Adipocyte (in vitro differentiated cells): ENCODE results near the gene CDH16.

Experiments
- DNase-seq: peaks from one replicate; pipeline ENCODE4 v3.0.0-alpha.2; 2015; ENCODE audit warnings: low read depth
- H3K27me3 ChIP-seq: replicated peaks from 2 replicates; pipeline ENCODE4 v1.7.0; 2013; ENCODE audit warnings: mild to moderate bottlenecking, low read length, moderate library complexity; ENCODE audit not compliant: control insufficient read depth, insufficient read depth
- H3K36me3 ChIP-seq: 2 replicates; pipeline ENCODE4 v1.7.0; 2013; ENCODE audit warnings: low read length, mild to moderate bottlenecking, moderate library complexity; ENCODE audit not compliant: control insufficient read depth, insufficient read depth, severe bottlenecking
- H3K4me1 ChIP-seq: 2 replicates; pipeline ENCODE4 v1.7.0; 2013; ENCODE audit warnings: mild to moderate bottlenecking, low read length, moderate library complexity; ENCODE audit not compliant: control insufficient read depth, insufficient read depth
- H3K4me3 ChIP-seq: 2 replicates; pipeline ENCODE4 v1.7.0; 2013; ENCODE audit warnings: mild to moderate bottlenecking, low read length, moderate library complexity
- H3K9ac ChIP-seq: 2 replicates; pipeline ENCODE4 v1.7.0; 2013; ENCODE audit warnings: mild to moderate bottlenecking, low read length, moderate library complexity
- H3K9me3 ChIP-seq: 2 replicates; pipeline ENCODE4 v1.7.0; 2013; ENCODE audit warnings: mild to moderate bottlenecking, low read length, moderate library complexity; ENCODE audit not compliant: control insufficient read depth

CDH16 gene

DNA sequence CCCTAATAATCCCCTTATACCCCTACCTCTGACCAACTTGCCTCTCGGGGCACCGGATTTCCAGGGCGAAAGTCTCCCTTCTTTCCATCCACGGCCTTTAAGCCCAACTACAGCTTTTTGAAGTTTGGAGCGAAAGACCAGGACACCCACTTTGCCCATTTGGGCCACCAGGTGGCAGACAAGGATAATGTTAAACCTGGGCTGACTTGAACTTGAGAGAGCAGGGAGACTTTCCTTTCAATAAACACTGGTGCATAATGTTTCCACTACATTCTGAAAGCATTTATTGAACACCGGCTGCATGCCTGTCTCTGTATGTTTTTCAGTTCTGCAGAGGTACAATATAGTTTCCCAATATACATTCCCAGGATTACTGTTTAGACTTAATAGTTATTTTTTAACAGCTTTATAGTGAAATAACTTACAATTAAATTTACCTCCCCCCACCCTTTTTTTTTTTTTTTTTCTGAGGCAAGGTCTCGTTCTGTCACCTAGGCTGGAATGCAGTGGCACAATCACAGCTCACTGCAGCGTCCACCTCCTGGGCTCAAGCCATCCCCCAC is 35.5 kb upstream of the CDH16 start:
- DNase-seq: peak; percentile 89
- no peaks in the 10 kb centered on the region for H3K36me3 ChIP-seq

DNA sequence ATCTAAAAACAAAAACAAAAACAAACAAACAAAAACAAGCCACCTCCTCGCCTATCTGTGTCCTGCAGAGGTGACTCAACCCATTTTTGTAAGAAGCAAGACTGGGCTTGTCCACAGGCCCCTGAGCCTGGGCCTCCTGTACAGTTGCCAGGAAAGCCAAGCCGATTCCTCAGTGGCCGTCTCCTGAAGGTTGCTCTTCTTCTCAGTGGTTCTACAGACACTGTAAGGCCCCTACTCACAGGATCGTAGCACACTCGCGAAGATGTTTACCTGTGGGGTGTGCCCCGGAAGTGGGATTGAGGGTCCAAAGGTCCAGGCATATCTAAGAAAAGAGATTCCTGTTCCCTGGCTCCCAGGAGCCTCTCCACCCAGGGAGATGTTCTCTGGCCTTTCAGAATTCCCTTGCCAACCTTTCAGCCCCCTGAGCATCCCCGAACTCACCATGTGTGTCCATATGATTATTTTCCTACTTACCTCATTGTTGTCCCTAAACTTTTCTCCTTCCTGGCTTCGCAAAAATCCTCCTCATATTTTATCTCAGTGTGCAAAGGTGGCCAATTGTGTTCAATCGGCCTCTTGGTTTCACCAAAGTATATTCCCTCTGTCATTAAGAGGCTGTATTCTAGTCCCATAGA is 34.9 kb upstream of the CDH16 start:
- H3K9ac ChIP-seq: no peak overlapping the region
- H3K27me3 ChIP-seq: peaks cover 8% of the 10 kb centered on the region
- no peaks in the 10 kb centered on the region for H3K36me3 ChIP-seq
- H3K4me1 ChIP-seq: peaks cover 12% of the 10 kb centered on the region
- H3K9me3 ChIP-seq: peaks cover 4% of the 10 kb centered on the region
- DNase-seq: no peak
- no peak overlapping the region for H3K4me3 ChIP-seq

More for the DNA sequence above, 35.5 kb upstream of the CDH16 start:
- Histone ChIP-seq H3K27me3 (peaks cover 2% of the 10 kb centered on the region), H3K9ac (no peak overlapping the region), H3K4me1 (peaks cover 6% of the 10 kb centered on the region), H3K9me3 (peaks cover 4% of the 10 kb centered on the region), H3K4me3 (no peak overlapping the region)

DNA sequence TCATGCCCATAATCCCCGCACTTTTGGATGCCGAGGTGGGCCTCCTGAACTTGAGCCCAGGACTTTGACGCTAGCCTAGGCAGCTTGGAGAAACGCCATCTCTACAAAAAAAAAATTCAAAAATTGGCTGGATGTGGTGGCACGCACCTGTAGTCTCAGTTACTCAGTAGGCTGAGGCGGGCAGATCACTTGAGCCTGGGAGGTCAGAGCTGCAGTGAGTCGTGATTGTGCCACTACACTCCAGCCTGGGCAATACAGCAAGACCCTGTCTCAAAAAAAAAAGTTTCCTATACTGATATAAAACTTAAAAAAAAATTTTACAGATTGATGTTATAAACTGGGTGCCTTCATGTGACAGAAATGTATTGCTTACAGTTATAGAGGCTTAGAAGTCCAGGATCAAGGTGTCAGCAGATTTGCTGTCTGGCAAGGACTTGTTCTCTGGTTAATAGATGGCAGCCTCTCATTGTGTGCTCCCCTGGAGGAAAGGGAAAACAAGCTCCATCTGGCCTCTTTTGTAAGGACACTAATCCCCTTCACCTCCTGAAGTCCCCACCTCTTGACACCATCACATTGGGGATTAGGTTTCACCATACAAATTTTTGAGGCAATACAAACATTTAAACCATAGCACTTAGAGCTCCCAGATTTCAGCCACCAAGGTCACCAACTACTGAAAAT is 33.9 kb upstream of the CDH16 start:
- Histone ChIP-seq H3K4me3 (no peak overlapping the region), H3K9ac (no peak overlapping the region), H3K4me1 (peaks cover 21% of the 10 kb centered on the region), H3K27me3 (peaks cover 11% of the 10 kb centered on the region), H3K36me3 (no peaks in the 10 kb centered on the region), H3K9me3 (peaks cover 4% of the 10 kb centered on the region)
- DNase-seq: no peak

DNA sequence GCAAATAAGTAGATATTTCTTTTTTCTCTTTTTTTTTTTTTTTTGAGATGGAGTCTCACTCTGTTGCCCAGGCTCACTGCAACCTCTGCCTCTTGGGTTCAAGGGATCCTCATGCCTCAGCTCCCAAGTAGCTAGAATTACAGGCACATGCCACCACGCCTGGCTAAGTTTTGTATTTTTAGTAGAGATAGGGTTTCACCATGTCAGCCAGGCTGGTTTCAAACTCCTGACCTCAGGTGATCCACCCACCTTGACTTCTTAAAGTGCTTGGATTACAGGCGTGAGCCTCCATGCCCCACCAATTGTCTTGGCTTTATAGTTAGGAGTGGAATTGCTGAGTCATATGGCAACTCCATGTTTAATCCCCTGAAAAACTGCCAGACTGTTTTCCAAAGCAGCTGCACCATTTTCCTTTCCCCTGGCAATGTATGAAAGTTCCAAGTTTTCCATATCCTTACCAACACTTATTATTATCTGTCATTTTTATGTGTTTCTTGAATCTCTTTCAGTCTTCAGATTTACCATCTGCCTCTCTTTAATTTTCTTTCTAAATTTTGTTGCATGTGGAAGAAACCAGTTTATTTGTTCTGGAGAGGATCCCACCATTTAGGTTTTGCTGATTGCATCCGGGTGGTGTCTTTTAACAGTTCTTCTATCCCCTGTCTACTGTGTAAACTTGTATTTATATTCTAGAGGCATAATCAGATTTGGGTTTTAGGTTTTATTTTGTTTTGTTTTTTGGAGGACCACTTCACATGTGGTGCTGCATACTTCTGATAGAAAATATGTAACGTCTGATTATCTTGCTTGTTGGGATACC is 32.5 kb upstream of the CDH16 start:
- Histone ChIP-seq H3K4me3 (no peak overlapping the region), H3K9me3 (peaks cover 4% of the 10 kb centered on the region), H3K36me3 (no peaks in the 10 kb centered on the region), H3K27me3 (peaks cover 11% of the 10 kb centered on the region), H3K4me1 (peaks cover 24% of the 10 kb centered on the region), H3K9ac (no peak overlapping the region)
- no peak for DNase-seq

DNA sequence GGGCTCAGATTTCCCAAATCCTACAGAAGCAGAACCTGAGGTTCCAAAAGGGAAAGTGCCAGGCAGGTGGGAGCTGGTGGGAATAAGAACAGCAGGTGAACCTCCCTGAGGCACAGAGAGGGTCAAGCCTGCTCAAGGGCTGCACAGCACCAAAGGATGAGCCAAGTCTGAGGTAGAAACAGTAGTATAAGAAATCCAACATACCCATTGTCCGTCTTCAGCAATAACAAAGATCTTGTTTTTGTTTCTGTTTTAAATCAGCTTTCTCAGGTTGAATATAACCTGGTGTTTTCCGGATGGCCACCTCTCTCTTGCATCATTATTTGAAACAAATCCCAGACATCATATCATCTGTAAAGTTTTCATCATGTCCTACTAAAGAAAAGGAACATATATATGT is 31.8 kb upstream of the CDH16 start:
- no peak overlapping the region for H3K9ac ChIP-seq
- H3K4me1 ChIP-seq: peaks cover 24% of the 10 kb centered on the region
- peaks cover 11% of the 10 kb centered on the region for H3K27me3 ChIP-seq
- no peak overlapping the region for H3K4me3 ChIP-seq
- peaks cover 4% of the 10 kb centered on the region for H3K9me3 ChIP-seq
- H3K36me3 ChIP-seq: no peaks in the 10 kb centered on the region
- DNase-seq: no peak

DNA sequence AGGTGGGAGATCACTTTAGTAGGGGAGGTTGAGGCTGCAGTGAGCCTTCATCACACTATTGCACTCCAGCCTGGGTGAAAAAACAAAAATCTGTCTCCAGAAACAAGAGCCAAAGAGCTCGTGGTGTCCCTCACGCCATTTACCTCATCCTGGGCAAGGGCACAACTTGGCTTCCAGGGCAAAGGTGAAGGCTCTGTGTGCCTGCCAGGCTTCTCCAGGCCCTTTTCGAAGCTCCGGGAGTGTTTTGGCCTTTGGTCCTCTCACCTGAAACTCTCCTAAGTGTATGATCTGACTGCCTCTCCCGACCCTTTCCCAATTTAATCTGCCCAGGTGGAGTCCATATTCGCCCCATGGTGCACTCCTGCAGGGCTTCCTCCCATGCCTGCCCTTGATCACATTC is 30.8 kb upstream of the CDH16 start:
- no peak overlapping the region for H3K4me3 ChIP-seq
- H3K27me3 ChIP-seq: peaks cover 11% of the 10 kb centered on the region
- H3K9me3 ChIP-seq: peaks cover 4% of the 10 kb centered on the region
- no peaks in the 10 kb centered on the region for H3K36me3 ChIP-seq
- H3K9ac ChIP-seq: no peak overlapping the region
- no peak for DNase-seq
- peaks cover 24% of the 10 kb centered on the region for H3K4me1 ChIP-seq

DNA sequence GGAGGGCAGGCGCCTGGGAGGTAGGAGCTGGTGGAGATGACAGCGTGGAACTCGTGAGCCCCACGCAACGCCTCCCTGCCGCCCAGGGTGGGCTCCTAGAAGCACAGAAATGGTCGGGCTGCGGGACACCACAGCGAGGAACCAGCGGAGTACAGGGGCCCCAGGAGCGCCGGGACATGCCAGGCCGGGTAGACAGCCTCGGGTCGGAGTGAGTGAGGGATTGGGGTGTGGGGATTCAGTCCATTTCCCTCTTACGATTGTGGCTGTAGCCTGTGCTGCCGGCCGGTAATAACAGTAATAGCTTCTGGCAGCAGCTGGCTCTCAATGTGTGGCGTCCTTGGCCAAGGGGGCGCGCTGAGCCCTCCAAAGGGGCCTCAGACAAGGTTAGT is 30.1 kb upstream of the CDH16 start:
- H3K9me3 ChIP-seq: peaks cover 4% of the 10 kb centered on the region
- peak overlapping the region; percentile 77 for H3K4me3 ChIP-seq
- H3K27me3 ChIP-seq: peaks cover 11% of the 10 kb centered on the region
- peak overlapping the region; percentile 34 for H3K9ac ChIP-seq
- DNase-seq: no peak
- H3K4me1 ChIP-seq: peaks cover 24% of the 10 kb centered on the region
- peaks cover 3% of the 10 kb centered on the region for H3K36me3 ChIP-seq

DNA sequence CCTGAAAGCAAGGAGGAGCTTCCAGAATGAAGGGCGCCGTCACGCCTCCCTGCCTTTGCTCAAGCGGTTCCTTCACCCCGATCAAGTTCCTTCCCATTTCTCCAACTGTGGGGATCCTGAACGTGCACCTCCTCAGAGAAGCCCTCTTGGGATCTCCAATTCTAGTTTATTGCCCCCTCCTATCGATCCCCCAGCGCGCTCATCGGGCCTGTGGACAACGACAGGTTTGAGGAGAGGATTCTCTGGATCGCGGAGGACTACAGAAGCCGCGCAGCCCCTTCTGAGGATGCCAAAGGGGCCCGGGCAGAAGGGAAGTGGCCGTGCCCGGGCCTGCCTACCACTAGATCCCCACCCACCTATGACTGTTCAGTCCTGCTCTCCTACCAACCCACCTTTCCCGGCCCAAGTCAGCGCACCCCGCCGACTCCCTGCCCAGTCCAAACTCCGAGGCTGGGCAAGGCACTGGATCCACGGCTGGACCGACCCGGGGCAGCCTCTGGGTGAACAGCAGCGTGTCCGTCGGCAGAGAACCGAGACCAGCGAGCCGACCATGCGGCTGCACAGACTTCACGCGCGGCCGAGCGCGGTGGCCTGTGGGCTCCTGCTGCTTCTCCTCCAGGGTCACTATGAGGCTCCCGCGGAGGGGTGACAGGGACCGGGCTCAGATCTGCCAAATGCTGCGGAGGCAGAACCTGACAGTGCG is 29.6 kb upstream of the CDH16 start:
- Histone ChIP-seq H3K9me3 (peaks cover 4% of the 10 kb centered on the region), H3K36me3 (peaks cover 8% of the 10 kb centered on the region), H3K27me3 (peaks cover 11% of the 10 kb centered on the region), H3K4me3 (peak overlapping the region; percentile 77), H3K4me1 (peaks cover 24% of the 10 kb centered on the region), H3K9ac (peak overlapping the region; percentile 34)
- DNase-seq: peak; percentile 48

DNA sequence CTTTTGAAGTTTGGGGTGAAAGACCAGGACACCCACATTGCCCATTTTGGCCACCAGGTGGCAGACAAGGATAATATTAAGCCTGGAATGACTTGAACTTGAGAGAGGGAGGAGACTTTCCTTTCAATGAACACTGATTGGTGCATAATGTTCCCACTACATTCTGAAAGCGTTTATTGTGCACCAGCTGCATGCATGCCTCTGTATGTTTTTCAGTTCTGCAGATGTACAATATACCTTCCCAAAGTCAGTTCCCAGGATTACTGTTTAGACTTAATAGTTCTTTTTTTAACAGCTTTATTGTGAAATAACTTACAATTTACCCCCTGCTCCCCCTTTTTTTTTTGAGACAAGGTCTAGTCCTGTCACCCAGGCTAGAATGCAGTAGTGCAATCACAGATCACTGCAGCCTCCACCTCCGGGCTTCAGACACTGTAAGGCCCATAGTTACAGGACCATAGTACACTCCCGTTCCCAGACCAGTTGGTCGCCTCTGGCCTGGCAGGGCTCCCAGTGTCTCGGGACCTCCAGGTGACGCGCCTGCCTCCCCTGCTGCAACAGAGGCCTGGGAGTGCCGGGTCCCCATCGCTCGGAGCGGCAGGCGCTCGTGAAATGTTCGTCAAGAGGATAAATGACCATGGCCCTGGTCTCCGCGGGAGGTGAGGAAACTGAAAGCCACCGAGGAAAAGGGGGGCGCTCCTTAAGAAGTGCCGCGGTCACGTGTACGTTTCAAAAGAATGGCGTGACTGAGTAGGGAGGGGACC is 28.8 kb upstream of the CDH16 start:
- DNase-seq: peak; percentile 96
- Histone ChIP-seq H3K4me3 (peak overlapping the region; percentile 77), H3K4me1 (peaks cover 24% of the 10 kb centered on the region)

DNA sequence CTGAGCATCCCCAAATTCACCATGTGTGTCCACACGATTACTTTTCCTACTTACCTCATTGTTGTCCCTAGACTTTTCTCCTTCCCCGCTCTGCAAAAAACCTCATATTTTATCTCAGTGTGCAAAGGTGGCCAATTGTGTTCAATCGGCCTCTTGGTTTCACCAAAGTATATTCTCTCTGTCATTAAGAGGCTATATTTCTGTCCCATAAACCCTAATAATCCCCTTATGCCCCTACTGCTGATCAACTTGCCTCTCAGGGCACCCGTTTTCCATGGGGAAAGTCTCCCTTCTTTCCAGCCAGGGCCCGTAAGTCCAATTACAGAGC is 28.3 kb upstream of the CDH16 start:
- no peak overlapping the region for H3K9ac ChIP-seq

More for the DNA sequence above, 28.8 kb upstream of the CDH16 start:
- peak overlapping the region; percentile 34 for H3K9ac ChIP-seq
- H3K9me3 ChIP-seq: peaks cover 4% of the 10 kb centered on the region
- H3K27me3 ChIP-seq: peaks cover 11% of the 10 kb centered on the region
- peaks cover 16% of the 10 kb centered on the region for H3K36me3 ChIP-seq

More for the DNA sequence above, 28.3 kb upstream of the CDH16 start:
- no peak overlapping the region for H3K4me3 ChIP-seq
- DNase-seq: no peak
- peaks cover 4% of the 10 kb centered on the region for H3K9me3 ChIP-seq
- peaks cover 11% of the 10 kb centered on the region for H3K27me3 ChIP-seq
- peaks cover 24% of the 10 kb centered on the region for H3K4me1 ChIP-seq
- H3K36me3 ChIP-seq: peaks cover 22% of the 10 kb centered on the region
